ENCODE measurements around the gene VAV2. TPM values are rescaled to one million over a fixed set of nuclear protein-coding genes. Genes with fewer than 3 reads are reported as not detected.
"Not testable (repeated sequence)": the region's sequence is repeated elsewhere in the genome, so short reads cannot be mapped to it uniquely, and the experiment has no call there.

The VAV2 gene
- total RNA-seq, 3 donors from 2014 or later, result 5.3 to 9.5 (median 8.8) TPM

DNA sequence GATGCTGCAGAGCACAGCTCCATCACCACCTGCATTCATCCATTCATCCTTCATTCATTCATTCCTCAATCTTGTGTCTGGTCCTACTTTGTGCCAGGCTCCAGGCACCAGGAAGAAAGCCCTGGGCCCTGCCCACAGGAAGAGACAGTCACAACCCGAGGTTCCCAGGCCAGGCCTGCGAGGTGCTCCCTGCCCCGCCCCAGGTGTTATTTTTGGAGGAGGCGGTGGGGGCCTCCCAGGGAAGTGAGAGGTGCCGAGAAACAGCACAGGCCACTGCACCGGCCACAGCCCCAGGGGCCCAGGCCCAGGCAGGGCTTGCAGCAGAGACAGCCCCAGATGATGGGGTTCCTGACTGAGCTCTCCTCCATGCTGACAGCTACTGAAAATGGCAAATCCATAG, 33.4 kb downstream of the VAV2 start:
- Histone ChIP-seq H3K9me3 (no peaks in the 10 kb centered on the region), H3K36me3 (no peaks in the 10 kb centered on the region), H3K27me3 (no peaks in the 10 kb centered on the region), H3K27ac (no peak overlapping the region), H3K4me1 (peaks cover 2 to 10% of the 10 kb centered on the region in 2 donors), H3K4me3 (no peak overlapping the region)
- TF ChIP-seq POLR2A (IDR thresholded peaks at IDR 0.05) (no peak), POLR2AphosphoS5 (IDR thresholded peaks at IDR 0.05) (no peak)
- TF ChIP-seq, protein P1, sequence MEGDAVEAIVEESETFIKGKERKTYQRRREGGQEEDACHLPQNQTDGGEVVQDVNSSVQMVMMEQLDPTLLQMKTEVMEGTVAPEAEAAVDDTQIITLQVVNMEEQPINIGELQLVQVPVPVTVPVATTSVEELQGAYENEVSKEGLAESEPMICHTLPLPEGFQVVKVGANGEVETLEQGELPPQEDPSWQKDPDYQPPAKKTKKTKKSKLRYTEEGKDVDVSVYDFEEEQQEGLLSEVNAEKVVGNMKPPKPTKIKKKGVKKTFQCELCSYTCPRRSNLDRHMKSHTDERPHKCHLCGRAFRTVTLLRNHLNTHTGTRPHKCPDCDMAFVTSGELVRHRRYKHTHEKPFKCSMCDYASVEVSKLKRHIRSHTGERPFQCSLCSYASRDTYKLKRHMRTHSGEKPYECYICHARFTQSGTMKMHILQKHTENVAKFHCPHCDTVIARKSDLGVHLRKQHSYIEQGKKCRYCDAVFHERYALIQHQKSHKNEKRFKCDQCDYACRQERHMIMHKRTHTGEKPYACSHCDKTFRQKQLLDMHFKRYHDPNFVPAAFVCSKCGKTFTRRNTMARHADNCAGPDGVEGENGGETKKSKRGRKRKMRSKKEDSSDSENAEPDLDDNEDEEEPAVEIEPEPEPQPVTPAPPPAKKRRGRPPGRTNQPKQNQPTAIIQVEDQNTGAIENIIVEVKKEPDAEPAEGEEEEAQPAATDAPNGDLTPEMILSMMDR (IDR thresholded peaks at IDR 0.05), result no peak
- intact Hi-C loops (cut with DNase I; ENCODE audit: low total_unique reads), result no loop called here
- DNase-seq (ENCODE audit: low spot score in 2 of 2), result no peak

DNA sequence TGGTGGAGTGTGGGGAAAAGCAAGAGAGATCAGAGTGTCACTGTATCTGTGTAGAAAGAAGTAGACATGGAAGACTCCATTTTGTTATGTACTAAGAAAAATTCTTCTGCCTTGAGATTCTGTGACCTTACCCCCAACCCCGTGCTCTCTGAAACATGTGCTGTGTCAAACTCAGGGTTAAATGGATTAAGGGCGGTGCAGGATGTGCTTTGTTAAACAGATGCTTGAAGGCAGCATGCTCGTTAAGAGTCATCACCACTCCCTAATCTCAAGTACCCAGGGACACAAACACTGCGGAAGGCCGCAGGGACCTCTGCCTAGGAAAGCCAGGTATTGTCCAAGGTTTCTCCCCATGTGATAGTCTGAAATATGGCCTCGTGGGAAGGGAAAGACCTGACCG, 34.4 kb downstream of the VAV2 start:
- H3K27me3 ChIP-seq; H3K27ac ChIP-seq; H3K9me3 ChIP-seq; H3K4me1 ChIP-seq; H3K4me3 ChIP-seq; DNase-seq (ENCODE audit: low spot score in 2 of 2); intact Hi-C loops (cut with DNase I; ENCODE audit: low total_unique reads); H3K36me3 ChIP-seq: not testable (repeated sequence)

DNA sequence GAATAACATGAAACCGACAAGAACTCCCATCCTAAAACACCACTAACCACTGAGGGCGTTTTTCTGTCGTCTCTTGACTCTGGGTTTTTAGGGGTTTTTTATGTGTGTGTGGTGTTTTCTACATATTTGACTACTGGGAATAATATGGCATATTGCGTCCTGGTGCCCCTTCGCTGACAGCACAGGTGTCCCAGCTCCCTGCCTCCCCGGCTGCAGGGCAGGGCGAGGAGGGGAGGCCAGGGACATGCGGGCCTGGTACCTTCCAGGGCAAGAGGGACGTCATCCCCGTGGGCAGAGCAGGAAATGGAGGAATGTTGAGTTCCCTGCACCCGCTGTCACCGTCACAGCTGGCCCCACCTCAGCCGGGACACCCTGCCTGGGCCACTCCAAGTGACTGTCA, 34.8 kb downstream of the VAV2 start:
- Histone ChIP-seq H3K9me3 (no peaks in the 10 kb centered on the region), H3K27ac (no peak overlapping the region), H3K36me3 (no peaks in the 10 kb centered on the region), H3K4me3 (no peak overlapping the region), H3K27me3 (no peaks in the 10 kb centered on the region), H3K4me1 (peaks cover 2 to 10% of the 10 kb centered on the region in 2 donors)
- intact Hi-C loops (cut with DNase I; ENCODE audit: low total_unique reads), result no loop called here
- DNase-seq (ENCODE audit: low spot score in 2 of 2), result no peak
- TF ChIP-seq, protein P1 (IDR thresholded peaks at IDR 0.05), result no peak

DNA sequence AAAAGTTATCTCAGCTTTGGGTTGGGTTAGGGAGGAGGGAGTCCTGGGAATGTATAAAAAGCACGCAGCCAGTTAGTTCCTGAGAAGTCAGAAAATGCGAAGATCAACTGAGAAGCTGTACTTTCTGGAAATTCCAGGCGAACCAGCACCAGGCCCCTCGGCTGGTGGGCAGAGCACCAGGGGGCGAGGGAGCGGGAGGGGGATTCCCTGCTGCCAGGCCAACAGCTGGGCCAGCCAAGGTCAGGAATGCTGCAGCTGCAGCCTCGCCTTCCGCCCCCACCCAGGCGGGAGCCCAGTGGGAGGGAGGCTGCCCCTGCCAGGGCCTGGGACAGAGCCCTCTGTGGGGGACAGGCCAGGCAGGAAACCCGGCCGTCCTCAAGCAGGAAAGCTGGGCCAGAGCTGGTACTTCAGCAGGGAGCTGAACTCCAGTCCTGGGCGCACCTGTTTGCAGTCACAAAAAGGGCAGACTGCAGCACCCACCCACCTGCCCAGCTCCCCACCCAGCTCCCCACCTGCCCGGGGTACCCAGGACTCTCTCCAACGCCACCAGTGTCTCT, 35.5 kb downstream of the VAV2 start:
- Histone ChIP-seq H3K27me3 (no peaks in the 10 kb centered on the region), H3K4me1 (peaks cover 2 to 10% of the 10 kb centered on the region in 2 donors), H3K36me3 (no peaks in the 10 kb centered on the region), H3K27ac (peak overlapping the region in 1 of 2 donors; percentile 35), H3K9me3 (no peaks in the 10 kb centered on the region), H3K4me3 (peak overlapping the region in 1 of 3 donors; percentile 37)
- TF ChIP-seq POLR2A (IDR thresholded peaks at IDR 0.05), result no peak
- TF ChIP-seq POLR2AphosphoS5 (IDR thresholded peaks at IDR 0.05), result no peak
- TF ChIP-seq, protein P1 (IDR thresholded peaks at IDR 0.05), result no peak
- no peak for DNase-seq (ENCODE audit: low spot score in 2 of 2)
- intact Hi-C loops (cut with DNase I; ENCODE audit: low total_unique reads), result no loop called here

DNA sequence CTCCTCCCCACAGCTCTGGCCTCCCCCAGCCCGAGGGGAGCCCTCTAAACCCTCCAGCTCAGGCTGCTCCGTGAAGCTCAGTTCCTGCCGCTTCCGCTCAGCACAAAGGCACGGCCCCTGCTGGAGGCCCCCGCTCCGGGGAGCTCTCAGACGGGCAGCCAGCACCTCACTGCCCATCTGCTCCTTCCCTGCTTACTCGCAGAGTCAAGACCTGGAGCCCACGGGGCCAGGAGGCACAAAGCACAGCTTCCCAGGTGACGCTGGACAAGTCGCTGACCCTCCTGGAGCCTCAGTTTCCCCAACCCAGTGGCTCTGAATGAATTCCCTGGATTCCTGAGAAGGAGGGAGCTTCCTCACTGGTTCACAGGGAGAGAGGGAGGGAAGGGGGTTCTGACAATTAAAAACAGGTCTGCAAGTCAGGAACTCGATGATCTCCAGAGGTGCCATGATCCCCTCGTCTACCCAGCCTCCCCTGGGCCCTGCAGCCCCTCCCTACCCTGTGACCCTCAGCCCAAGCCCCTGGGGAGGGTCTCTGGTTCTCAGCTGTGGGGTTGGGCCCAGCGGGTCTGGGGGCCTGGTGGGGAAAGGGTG, 36.2 kb downstream of the VAV2 start:
- Histone ChIP-seq H3K27me3 (no peaks in the 10 kb centered on the region), H3K27ac (no peak overlapping the region), H3K36me3 (no peaks in the 10 kb centered on the region), H3K4me3 (peak overlapping the region; percentile 7 to 37 (median 18)), H3K4me1 (peaks cover 2 to 10% of the 10 kb centered on the region in 2 donors), H3K9me3 (no peaks in the 10 kb centered on the region)
- TF ChIP-seq, protein P1 (IDR thresholded peaks at IDR 0.05), result no peak
- TF ChIP-seq POLR2A (IDR thresholded peaks at IDR 0.05) (no peak), POLR2AphosphoS5 (IDR thresholded peaks at IDR 0.05) (no peak)
- no peak for DNase-seq (ENCODE audit: low spot score in 2 of 2)
- intact Hi-C loops (cut with DNase I; ENCODE audit: low total_unique reads), result no loop called here

All from breast epithelium (tissue), 4 donors.